ENCODE results near the gene PROSER2. TPM values are rescaled to one million over a fixed set of nuclear protein-coding genes. Genes with fewer than 3 reads are reported as not detected.

The PROSER2 gene
- total RNA-seq, 1 experiment from 2014 or later: 10.6 TPM

- Mint-ChIP-seq H3K4me1 (peaks cover 30 to 34% of the 10 kb centered on the region in 2 experiments), H3K27me3 (ENCODE audit: low read depth) (no peaks in the 10 kb centered on the region; the same call in 1 of the 2 replicates), H3K27ac (peak overlapping the region in 1 of 3 experiments; percentile 19; a peak in 1 of 7 replicates), H3K9me3 (no peaks in the 10 kb centered on the region), H3K4me3 (no peak overlapping the region), H3K36me3 (ENCODE audit: insufficient read depth in 1 of 3, low read depth in 3 of 3) (peaks cover 0 to 4% (median 0%) of the 10 kb centered on the region in 3 experiments; a peak in 1 of 7 replicates)
- Histone ChIP-seq H4K20me1 (ENCODE audit: control insufficient read depth, insufficient read depth, insufficient read length) (no peaks in the 10 kb centered on the region), H3K18ac (ENCODE audit: insufficient read length, low read depth, low read length) (no peak overlapping the region), H2BK20ac (ENCODE audit: low read depth, low read length, poor library complexity, severe bottlenecking) (no peak overlapping the region), H2BK15ac (ENCODE audit: low read depth, low read length) (no peak overlapping the region), H2BK12ac (ENCODE audit: insufficient read length, low read depth, low read length) (no peak overlapping the region), H3K9me3 (ENCODE audit: control insufficient read depth, low read depth, low read length) (no peaks in the 10 kb centered on the region), H4K91ac (ENCODE audit: insufficient read length, low read depth, low read length) (no peak overlapping the region), H3K79me2 (ENCODE audit: insufficient read depth, low read length) (no peaks in the 10 kb centered on the region), H3T11ph (ENCODE audit: low read length) (no peak overlapping the region), H3K56ac (ENCODE audit: insufficient read length, low read depth, low read length) (no peak overlapping the region), H3K27ac (ENCODE audit: insufficient read length, low read depth, low read length) (no peak overlapping the region), H2BK120ac (ENCODE audit: low read depth, low read length, poor library complexity, severe bottlenecking) (no peak overlapping the region), H2BK5ac (ENCODE audit: insufficient read length, low read length) (no peak overlapping the region), H3K4me1 (ENCODE audit: insufficient read depth, low read length) (peaks cover 7% of the 10 kb centered on the region; the same call in 1 of the 2 replicates), H3K23ac (ENCODE audit: insufficient read length, low read depth, low read length) (no peak overlapping the region), H3K27me3 (ENCODE audit: insufficient read depth, low read length) (no peaks in the 10 kb centered on the region), H3K79me1 (ENCODE audit: insufficient read depth, low read depth, low read length, poor library complexity, severe bottlenecking) (no peaks in the 10 kb centered on the region), H2AFZ (ENCODE audit: low read length) (no peak overlapping the region), H3K9ac (ENCODE audit: extremely low read depth, insufficient read length, low read length) (no peak overlapping the region), H3K14ac (ENCODE audit: insufficient read depth, low read length) (no peak overlapping the region), H3K4me2 (ENCODE audit: insufficient read depth, insufficient read length, low read length) (no peak overlapping the region), H3K23me2 (ENCODE audit: insufficient read length, low read depth, low read length, poor library complexity, severe bottlenecking) (no peaks in the 10 kb centered on the region), H4K8ac (replicated peaks; ENCODE audit: insufficient read length, low read depth, low read length) (no peak overlapping the region), H2AK5ac (ENCODE audit: insufficient read length, low read length) (no peak overlapping the region), H4K5ac (ENCODE audit: insufficient read length, low read depth, low read length) (no peak overlapping the region), H3K4ac (ENCODE audit: low read depth, low read length) (no peak overlapping the region)
- TF ChIP-seq CTCF (conservative IDR thresholded peaks at IDR 0.05): no peak
- no CpG with 5 or more reads among the region's 5 CpGs for WGBS (ENCODE audit: extremely low coverage, insufficient read length, low lambda C conversion rate)
- DNase-seq: no peak
Observed at GRCh38 chr10:11832042-11832441, 8.9 kb downstream of the PROSER2 start.
